ENCODE results near the gene ZNF581. TPM values are rescaled to one million over a fixed set of nuclear protein-coding genes. Genes with fewer than 3 reads are reported as not detected.

The ZNF581 gene
- total RNA-seq, 1 experiment from 2014 or later = 46.2 TPM

GRCh38 chr19:55669418-55670279 is 26.2 kb downstream of the ZNF581 start:
- DNase-seq = no peak
- peak overlapping the region; percentile 83 for H3K27ac Mint-ChIP-seq (ENCODE audit: unreplicated experiment)
- H3K36me3 ChIP-seq (ENCODE audit: control insufficient read depth, insufficient read depth, low read length) = peaks cover 22% of the 10 kb centered on the region
- H3K27me3 ChIP-seq (replicated peaks; ENCODE audit: control insufficient read depth, insufficient read depth, low read length) = no peaks in the 10 kb centered on the region
- intact Hi-C loops (cut with micrococcal nuclease; ENCODE audit: unreplicated experiment) = no loop called here
- ChIA-PET CTCF (no interaction called here), POLR2A (no interaction called here)
- H3K9me3 Mint-ChIP-seq (ENCODE audit: unreplicated experiment) = no peaks in the 10 kb centered on the region
- H3K4me3 Mint-ChIP-seq (ENCODE audit: unreplicated experiment) = peak overlapping the region; percentile 23
- peaks cover 49% of the 10 kb centered on the region for H3K4me1 ChIP-seq
- no peak for TF ChIP-seq CTCF (IDR thresholded peaks at IDR 0.05; ENCODE audit: insufficient read depth in 1 of 2, low read depth in 1 of 2, low read length in 1 of 2, severe bottlenecking in 1 of 2, unreplicated experiment in 1 of 2)
- H3K27me3 Mint-ChIP-seq (ENCODE audit: insufficient read depth, unreplicated experiment) = no peaks in the 10 kb centered on the region
- BruUV-seq (replicated peaks) = no TSS peak
- H3K4me3 ChIP-seq (ENCODE audit: low read depth, low read length) = no peak overlapping the region
- no peaks in the 10 kb centered on the region for H3K9me3 ChIP-seq
- H3K4me1 Mint-ChIP-seq (ENCODE audit: low read depth, unreplicated experiment) = peaks cover 49% of the 10 kb centered on the region
- peaks cover 99% of the 10 kb centered on the region for H3K36me3 Mint-ChIP-seq (ENCODE audit: insufficient read depth, unreplicated experiment)

DNA sequence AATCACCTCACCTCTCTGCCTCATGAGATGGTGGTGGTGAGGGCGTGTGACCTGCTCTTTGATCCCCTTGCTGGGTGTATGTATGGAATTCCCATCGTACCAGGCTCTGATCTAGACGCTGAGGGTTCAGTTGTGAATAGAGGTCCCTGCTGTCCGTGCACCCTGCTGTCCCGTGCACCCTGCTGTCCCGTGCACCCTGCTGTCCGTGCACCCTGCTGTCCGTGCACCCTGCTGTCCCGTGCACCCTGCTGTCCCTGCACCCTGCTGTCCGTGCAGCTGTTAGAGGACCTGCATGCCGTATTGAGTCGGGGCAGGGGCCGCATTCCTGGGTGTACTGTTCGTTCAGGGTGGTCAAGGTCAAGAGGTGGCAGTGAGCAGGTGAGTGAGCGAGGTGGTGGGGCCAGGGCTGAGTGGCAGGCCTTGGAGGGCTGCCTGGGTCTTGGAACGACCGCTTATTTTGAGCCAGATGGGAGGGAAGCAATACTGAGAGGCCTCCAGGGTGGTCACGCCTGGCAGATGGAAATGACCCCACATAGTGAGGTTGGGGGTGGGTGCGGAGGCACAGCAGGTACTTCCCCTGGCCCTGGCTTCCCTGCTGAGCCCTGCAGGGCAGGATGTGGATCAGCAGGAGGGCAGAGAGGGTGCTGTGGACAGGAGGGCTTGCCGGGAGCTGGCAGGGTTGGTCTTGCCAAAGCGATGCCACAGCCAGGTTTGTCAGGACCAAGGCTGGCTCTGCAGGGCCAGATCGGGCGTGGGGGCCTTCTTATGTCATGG is 27.0 kb downstream of the ZNF581 start:
- peaks cover 50% of the 10 kb centered on the region for H3K4me1 Mint-ChIP-seq (ENCODE audit: low read depth, unreplicated experiment)
- CTCF ChIA-PET = interaction anchor here (0.6 to 1.5 kb wide), 5 partner anchors 11 to 38 kb away, joined by 4 to 53 read pairs (median 6); partner anchors contain the start of gene U2AF2
- TF ChIP-seq CTCF (IDR thresholded peaks at IDR 0.05; ENCODE audit: insufficient read depth in 1 of 2, low read depth in 1 of 2, low read length in 1 of 2, severe bottlenecking in 1 of 2, unreplicated experiment in 1 of 2) = no peak
- no peaks in the 10 kb centered on the region for H3K27me3 ChIP-seq (replicated peaks; ENCODE audit: control insufficient read depth, insufficient read depth, low read length)
- peaks cover 22% of the 10 kb centered on the region for H3K36me3 ChIP-seq (ENCODE audit: control insufficient read depth, insufficient read depth, low read length)
- peak overlapping the region; percentile 34 for H3K4me3 Mint-ChIP-seq (ENCODE audit: unreplicated experiment)
- H3K9me3 Mint-ChIP-seq (ENCODE audit: unreplicated experiment) = no peaks in the 10 kb centered on the region
- H3K27me3 Mint-ChIP-seq (ENCODE audit: insufficient read depth, unreplicated experiment) = no peaks in the 10 kb centered on the region
- no peaks in the 10 kb centered on the region for H3K9me3 ChIP-seq
- H3K4me3 ChIP-seq (ENCODE audit: low read depth, low read length) = no peak overlapping the region
- no TSS peak for BruUV-seq (replicated peaks)
- H3K27ac Mint-ChIP-seq (ENCODE audit: unreplicated experiment) = peak overlapping the region; percentile 83
- DNase-seq = peak in 1 of 2 experiments; percentile 68
- peaks cover 99% of the 10 kb centered on the region for H3K36me3 Mint-ChIP-seq (ENCODE audit: insufficient read depth, unreplicated experiment)
- POLR2A ChIA-PET = no interaction called here
- intact Hi-C loops (cut with micrococcal nuclease; ENCODE audit: unreplicated experiment) = no loop called here
- peaks cover 49% of the 10 kb centered on the region for H3K4me1 ChIP-seq

DNA sequence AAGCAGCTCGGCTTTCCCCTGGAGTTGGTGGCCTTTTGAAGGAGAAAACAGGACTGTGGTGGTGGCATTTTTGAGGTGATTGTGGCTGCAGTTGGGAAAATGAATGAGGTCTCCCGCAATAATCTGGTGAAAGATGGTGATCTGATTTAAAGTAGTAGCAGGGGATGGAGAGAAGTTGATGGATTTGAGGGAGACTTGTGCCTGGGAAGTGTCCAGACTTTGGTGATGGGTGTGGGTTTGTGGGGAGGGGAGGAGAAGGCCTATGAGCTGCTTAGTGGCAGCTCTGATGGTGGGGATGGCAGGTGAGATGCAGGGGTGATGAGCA is 27.6 kb downstream of the ZNF581 start:
- TF ChIP-seq CTCF (IDR thresholded peaks at IDR 0.05; ENCODE audit: insufficient read depth in 1 of 2, low read depth in 1 of 2, low read length in 1 of 2, severe bottlenecking in 1 of 2, unreplicated experiment in 1 of 2) = no peak
- peaks cover 20% of the 10 kb centered on the region for H3K36me3 ChIP-seq (ENCODE audit: control insufficient read depth, insufficient read depth, low read length)
- H3K4me1 Mint-ChIP-seq (ENCODE audit: low read depth, unreplicated experiment) = peaks cover 50% of the 10 kb centered on the region
- H3K9me3 ChIP-seq = no peaks in the 10 kb centered on the region
- no peaks in the 10 kb centered on the region for H3K27me3 Mint-ChIP-seq (ENCODE audit: insufficient read depth, unreplicated experiment)
- H3K36me3 Mint-ChIP-seq (ENCODE audit: insufficient read depth, unreplicated experiment) = peaks cover 99% of the 10 kb centered on the region
- peak overlapping the region; percentile 83 for H3K27ac Mint-ChIP-seq (ENCODE audit: unreplicated experiment)
- no peak overlapping the region for H3K4me3 ChIP-seq (ENCODE audit: low read depth, low read length)
- H3K4me3 Mint-ChIP-seq (ENCODE audit: unreplicated experiment) = peak overlapping the region; percentile 34
- intact Hi-C loops (cut with micrococcal nuclease; ENCODE audit: unreplicated experiment) = no loop called here
- DNase-seq = no peak
- ChIA-PET CTCF (interaction anchor here (0.5 to 1.6 kb wide), 14 partner anchors 11 to 662 kb away, joined by 3 to 53 read pairs (median 4); partner anchors contain the start of genes FIZ1 and U2AF2), POLR2A (interaction anchor here (1.6 kb wide), 1 partner anchor 17 kb away, joined by 14 read pairs; the partner anchor contains the start of gene U2AF2)
- H3K4me1 ChIP-seq = peaks cover 48% of the 10 kb centered on the region
- no peaks in the 10 kb centered on the region for H3K9me3 Mint-ChIP-seq (ENCODE audit: unreplicated experiment)
- BruUV-seq (replicated peaks) = no TSS peak
- H3K27me3 ChIP-seq (replicated peaks; ENCODE audit: control insufficient read depth, insufficient read depth, low read length) = no peaks in the 10 kb centered on the region
